Stimulated activated naive CD4-positive, alpha-beta T cell treated with Interleukin-2 at 50 U/mL for 16 hours (primary cell): ENCODE data around the gene FXN.
"Not testable (repeated sequence)": the region's sequence is repeated elsewhere in the genome, so short reads cannot be mapped to it uniquely, and the experiment has no call there.

ENCODE experiments used
- DNase-seq: peaks from one replicate; lab custom pipeline; 2025; lab: John Stamatoyannopoulos, UW

Gene FXN

GRCh38 chr9:69104830-69105527, 69.4 kb downstream of the FXN start:
- no peak for DNase-seq

GRCh38 chr9:69107771-69108170, 72.2 kb downstream of the FXN start:
- DNase-seq = no peak

GRCh38 chr9:69108706-69109105, 73.2 kb downstream of the FXN start:
- DNase-seq = not testable (repeated sequence)

GRCh38 chr9:69109152-69109551, 73.6 kb downstream of the FXN start:
- no peak for DNase-seq

- DNase-seq = not testable (repeated sequence)
Measured at GRCh38 chr9:69112646-69113045, 77.1 kb downstream of the FXN start.

- no peak for DNase-seq
Measured at GRCh38 chr9:69115621-69116020, 80.1 kb downstream of the FXN start.

- DNase-seq = no peak
Measured at GRCh38 chr9:69118656-69119055, 83.1 kb downstream of the FXN start.

- no peak for DNase-seq
Measured at GRCh38 chr9:69120380-69121154, 85.0 kb downstream of the FXN start.

- peak; percentile 27 for DNase-seq
Measured at GRCh38 chr9:69121155-69122081, 85.9 kb downstream of the FXN start.

- DNase-seq = peak; percentile 22
Measured at GRCh38 chr9:69122082-69122548, 86.6 kb downstream of the FXN start.

GRCh38 chr9:69122549-69123141, 87.1 kb downstream of the FXN start:
- DNase-seq = no peak

- no peak for DNase-seq
Measured at GRCh38 chr9:69130456-69131441, 95.2 kb downstream of the FXN start.

- no peak for DNase-seq
Measured at GRCh38 chr9:69131682-69132081, 96.1 kb downstream of the FXN start.

GRCh38 chr9:69132361-69132760, 96.8 kb downstream of the FXN start:
- DNase-seq = no peak

- DNase-seq = no peak
Measured at GRCh38 chr9:69134412-69134811, 98.9 kb downstream of the FXN start.

- no peak for DNase-seq
Measured at GRCh38 chr9:69136185-69136584, 100.6 kb downstream of the FXN start.

- no peak for DNase-seq
Measured at GRCh38 chr9:69136779-69137178, 101.2 kb downstream of the FXN start.

- no peak for DNase-seq
Measured at GRCh38 chr9:69137311-69137710, 101.8 kb downstream of the FXN start.

- DNase-seq = no peak
Measured at GRCh38 chr9:69139596-69139995, 104.0 kb downstream of the FXN start.

GRCh38 chr9:69140123-69140735, 104.7 kb downstream of the FXN start:
- no peak for DNase-seq
